ENCODE measurements around the gene HOXB8.

The HOXB8 gene

DNA sequence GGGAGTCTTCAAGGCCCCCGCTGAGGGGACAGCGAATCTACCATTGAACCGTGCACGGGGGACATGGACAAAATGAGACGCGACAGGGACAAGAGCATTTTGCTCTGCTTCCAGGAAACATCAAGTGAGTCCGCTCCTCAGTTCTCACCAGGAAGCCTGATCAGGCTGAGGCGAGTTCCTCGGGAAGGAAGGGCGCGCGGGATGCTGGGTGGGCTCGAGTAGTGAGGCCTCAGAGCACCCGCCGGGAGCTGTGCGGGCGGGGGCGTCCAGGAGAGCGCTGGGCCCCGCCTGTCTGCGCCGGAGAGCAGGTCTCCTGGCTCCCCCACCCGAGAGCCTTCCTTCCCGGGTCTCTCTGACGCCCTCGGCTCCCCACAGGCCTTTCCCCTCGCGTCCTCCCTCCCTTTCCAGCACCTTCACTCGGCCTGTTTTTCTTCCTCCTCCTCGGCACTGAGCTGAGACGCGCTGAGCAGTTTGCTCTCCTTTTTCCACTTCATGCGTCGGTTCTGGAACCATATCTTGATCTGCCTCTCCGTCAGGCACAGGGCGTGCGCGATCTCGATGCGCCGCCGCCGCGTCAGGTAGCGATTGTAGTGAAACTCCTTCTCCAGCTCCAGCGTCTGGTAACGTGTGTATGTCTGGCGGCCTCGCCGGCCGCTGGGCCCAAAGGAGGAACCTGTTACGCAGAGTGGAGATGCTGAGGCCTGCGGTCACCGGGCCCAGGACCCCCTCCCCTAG, 18.9 kb downstream of the HOXB8 start:
- no peak for FAIRE-seq

DNA sequence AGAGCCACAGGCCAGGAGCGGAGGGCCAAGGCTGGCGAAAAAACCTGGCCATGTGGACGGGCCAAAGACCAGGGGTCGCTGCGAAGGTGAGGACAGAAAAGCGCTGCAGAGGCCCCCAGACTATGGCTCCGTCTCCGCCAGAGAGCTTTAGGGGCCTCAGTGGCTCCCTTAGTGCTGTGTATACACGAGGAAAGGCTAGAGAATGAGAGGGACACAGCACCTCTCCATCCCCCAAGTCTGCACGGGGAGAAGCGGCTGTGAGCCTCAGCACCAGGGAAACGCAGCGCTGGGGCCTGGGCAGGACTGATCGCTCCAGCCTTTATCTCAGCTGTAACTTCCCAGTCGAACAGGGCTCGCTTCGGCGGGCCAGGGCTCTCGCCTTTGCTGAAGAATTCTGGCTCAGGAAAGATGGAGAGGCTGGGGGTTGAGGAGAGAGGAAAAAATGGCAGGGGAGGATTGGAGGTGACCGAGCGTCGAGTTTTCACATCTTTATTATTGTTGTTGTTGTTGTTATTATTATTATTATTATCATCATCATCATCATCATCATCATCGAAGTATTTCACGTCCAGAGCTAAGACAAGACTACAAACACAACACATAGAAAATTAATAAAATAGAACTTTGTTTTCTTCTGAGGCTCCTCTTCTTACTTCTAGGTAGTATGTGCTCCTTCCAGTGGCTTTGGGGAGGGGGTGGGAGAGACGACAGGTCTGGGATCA, 19.7 kb downstream of the HOXB8 start:
- FAIRE-seq = no peak

DNA sequence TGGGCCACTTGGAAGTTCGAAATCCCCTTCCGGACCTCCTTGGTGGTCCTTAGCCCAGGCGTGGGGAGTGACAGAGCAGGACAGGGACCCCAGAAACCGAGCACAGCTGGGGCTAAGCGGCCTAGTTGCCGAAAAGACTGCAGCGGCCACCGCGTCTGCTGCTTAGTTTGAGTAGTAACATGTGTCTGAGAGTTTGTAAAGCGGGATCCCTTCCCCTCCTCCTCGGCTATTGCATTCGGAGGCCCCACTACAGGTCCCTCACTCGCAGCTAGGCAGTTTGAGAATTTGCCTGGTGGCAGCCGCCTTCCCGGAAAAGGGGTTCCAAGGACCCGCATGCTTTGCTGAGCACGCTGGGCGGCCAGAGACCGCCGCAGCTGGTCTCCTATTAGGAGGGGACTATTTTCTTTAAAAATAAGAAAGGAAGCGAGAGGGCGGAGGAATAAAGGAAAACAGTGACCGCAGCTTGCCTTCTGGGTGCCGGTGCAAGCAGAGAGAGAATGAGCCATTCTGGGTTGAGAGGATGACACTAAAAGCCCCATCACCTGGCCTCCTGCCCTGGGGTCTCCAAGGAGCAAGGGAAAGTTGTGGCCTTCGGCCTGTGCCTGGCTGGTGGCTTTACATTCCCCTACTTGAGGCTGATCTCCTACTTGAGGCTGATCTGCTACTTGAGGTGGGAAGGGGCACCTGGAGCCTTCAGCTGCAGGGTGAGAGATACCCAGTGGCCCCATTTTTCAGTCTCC, 20.4 kb downstream of the HOXB8 start:
- no peak for FAIRE-seq

DNA sequence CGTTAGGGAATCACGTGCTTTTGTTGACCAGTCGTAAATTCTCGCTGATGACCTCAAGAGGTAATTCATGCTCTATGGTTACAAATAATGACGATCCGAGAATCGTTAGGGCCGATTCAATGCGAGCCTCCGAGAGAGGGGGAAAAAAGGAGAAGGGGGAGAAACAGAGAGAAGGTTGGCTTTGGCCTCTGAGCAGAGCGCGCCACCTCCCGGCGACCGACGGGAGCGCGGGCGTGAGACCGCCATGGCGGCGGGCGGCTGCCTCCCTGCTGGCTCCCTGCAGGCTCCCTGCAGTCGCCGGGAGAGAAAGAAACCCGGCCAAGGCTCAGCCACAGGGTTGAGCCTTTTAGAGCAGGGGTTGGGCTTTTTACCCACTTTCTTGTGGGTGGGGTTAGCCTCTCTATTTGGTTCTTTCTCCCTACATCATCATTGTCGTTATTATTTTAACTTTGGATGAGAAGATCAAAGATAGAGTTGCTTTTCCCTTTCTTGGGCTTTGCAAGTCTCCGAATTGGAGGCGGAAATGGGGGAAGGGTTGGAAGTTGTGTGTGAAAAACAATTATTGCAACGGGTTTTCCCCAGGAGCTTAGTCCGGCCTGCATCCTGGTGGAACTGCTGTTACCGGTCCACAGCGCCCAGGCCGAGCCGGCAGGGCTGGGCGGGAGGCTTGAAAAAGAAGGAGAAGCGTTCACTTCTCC, 21.1 kb downstream of the HOXB8 start:
- no peak for FAIRE-seq

DNA sequence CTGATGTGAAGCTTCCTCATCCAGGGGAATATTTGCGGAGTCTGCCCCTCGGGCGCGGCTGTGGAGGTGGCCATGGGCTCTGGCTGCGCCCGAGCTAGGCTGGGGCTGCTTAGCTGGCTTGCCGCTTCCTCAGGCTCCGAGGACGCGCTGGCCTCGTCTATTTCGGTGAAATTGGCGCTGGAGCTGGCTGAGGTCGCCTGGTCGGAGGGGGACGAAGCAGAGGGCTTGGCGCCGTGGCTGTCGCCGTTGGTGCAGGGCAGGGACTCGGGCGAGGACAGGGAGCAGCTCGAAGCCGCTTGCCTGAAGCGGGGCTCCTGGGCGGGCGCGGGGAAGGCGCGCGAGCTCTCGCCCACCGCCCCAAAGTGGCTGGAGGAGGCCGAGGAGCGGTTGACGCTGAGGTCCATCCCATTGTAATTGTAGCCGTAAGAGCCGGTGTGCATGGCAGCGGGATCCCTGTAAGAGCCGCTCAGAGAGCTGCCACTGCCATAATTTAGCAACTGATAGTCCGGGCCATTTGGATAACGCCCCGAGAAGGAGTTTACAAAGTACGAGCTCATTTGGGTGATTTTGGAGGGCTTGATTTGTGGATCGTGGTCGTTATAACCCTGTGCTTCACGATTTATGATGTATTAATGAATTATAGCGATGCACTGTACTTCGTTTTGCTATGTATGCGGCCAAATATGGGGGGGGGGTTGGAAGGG, 21.8 kb downstream of the HOXB8 start, which contains the start of gene HOXB5:
Gene HOXB5, minus strand, starts transcription at position 654 of the 704 bp plus-strand sequence. Its CDS starts 97 bp downstream, at position 557.
- no peak for FAIRE-seq

DNA sequence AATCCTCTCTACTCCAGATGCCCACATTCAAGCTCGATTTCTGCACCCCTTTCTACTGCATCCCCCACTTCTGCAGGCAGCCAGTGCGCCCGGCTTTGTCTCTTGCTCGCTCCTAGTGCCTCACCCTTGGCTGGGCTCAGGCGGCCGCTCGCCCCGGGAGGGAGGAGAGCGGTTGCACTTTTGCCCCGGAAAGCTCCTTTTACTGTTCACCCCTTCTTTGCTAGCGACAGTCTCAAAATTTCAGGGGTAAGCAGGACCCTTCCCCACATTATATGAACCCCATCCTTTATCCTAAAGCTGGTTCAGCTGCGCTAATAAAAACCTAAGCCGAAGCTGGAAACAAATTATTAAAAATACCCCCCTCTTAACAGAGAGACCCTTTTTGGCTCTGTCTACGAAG, 22.5 kb downstream of the HOXB8 start:
- FAIRE-seq = no peak

DNA sequence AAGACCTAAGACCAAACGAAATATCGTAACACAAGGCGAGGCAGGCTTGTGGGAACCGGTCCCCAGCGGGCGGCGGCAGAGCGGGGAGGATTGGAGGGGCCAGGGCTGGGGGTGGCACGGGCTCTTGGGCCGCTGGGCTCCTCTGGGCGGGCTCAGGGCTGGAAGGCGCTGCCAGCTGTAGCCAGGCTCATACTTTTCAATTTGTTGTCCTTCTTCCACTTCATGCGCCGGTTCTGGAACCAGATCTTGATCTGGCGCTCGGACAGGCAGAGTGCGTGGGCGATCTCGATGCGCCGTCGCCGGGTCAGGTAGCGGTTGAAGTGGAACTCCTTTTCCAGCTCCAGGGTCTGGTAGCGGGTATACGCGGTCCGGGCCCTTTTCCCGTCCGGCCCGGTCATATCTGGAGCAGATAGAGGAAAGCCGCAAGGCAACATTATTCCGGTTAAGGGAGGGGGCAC, 23.0 kb downstream of the HOXB8 start:
- FAIRE-seq = no peak

DNA sequence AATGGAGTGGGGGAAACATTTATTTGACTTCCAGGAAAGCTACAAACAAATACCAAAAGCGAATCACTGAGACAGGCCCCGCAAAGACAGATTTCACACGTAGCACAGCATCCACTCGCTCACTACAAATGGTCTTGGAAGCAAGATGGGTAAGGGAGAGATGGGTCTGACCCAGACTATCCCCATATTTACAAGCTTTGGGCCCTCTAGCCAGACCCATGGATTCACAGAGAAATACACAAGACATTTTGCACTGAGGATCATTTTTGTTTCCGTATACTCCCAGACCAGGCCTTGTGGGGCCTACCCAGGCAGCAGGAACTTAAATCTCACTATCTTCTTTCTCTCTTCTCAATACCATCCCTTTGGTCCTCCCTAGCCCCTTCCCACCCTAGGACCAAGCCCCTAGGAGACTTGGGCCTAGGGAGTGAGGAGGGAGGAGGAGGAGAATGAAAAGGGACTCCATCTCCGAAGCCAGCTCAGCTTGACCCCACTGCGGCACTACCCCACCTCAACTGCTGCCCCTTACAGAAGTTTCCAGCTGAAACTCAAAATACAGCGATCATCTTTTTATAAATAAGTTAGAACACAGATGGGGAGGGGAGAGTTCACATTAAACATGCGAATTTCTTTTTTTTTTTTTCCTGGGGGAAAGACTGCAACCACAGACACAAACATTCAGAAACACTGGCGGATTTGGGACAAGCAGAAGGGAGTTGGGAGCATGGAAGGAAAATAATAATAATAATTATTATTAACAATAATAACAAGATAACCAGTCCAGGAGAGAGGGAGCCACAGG, 23.6 kb downstream of the HOXB8 start:
- FAIRE-seq = no peak

DNA sequence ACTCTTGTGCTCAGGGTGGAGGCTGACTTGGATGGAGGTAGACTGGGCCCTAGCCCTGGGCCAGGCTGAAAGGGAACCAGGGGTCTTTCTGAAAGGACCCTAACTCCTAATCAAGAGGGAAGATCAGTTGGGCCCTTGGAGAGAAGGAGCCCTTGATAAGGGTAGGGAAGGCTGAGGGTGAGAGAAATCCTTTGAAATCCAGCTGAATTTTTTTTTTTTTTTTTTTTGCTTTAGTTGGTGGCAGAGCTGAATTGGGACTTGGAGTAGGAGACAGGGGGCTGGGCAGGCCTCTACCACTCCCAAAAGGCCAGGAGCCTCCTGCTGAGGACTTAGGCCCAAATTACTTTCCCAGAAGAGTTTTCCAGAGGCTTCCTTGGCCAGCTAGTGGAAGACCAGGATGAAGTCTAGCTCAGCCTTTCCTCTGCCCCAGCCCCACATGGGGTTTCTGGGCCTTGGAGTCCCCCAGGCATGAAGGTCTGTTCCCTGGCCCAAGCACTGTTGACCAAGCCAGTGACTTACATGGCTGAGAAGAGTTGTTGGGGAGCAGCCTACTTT, 24.4 kb downstream of the HOXB8 start:
- FAIRE-seq = no peak

DNA sequence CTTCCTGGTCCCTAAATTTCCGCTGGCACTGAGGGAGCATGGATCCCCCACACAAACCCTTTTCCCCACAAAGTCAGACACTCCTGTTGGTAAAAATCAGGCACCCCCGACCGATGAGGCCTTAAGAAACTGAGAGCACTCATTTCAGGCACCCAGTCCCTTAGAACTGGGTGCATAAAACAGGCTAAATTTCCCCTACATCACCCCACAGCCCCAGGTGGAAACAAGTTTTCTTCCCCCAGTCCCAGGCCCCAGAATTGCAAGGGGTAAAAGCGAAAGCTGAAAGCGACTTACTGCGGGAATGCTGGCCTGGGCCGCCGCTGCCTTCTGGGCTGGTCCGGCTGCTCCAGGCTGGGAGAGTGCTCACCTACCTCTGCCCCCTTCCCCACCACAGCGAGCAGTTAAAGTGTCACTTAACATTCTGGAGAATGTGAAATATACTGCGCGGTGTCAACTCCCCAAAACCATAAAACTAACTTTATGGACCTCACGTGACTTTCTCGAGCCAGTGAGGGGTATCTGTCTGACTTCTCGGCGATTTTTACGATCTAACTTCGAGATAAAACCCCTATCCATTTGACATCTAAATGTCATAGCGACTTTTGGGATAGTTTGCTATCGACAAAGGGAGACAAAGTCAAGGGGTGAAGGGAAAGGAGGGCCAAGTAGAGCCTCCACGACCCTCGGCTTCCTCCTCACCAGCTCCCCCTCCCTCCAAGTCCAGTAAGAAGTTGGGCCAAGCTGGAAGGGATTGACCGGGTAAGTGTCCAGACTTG, 25.1 kb downstream of the HOXB8 start, which contains the start of gene HOXB3:
Gene HOXB3, minus strand, starts transcription at position 411 of the 776 bp plus-strand sequence. CDS start 37,767 bp downstream, outside the sequence.
- FAIRE-seq = no peak

DNA sequence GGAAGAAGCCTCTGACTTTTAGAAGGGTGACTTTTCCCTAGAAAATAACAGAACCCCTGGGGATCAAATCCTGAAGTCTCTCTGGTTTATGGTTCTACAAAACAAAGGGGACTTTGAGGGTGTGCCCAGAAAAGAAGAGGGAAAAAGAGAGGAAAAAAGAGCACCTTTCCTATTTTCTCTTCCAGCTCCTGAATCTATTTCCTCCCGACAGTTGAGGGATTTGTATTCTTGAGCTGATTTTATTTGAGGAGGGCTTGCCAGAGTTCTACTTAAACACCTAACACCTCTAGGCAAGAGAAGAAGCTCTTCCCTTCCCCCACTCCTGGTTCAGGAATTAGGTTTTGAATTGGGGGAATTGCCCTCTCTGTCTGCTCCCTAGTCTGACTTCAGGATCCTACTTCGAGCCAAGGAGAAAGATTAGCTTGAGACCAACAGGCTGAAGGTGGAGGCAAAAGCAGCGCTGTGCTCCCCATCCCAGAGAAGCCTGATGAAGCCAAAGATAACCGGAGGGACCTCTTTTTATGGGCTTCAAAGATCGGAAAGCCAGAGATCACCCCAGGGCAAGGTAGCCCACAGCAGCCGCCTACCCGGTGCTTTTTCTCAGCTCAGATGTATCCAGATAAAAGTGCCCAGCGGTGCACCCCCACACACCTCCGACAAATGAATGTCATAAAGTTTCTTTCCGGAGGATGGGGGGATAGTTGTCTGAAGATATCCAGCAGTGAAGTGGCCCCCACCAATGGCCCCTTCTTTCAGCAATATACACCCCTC, 25.8 kb downstream of the HOXB8 start:
- FAIRE-seq = no peak

DNA sequence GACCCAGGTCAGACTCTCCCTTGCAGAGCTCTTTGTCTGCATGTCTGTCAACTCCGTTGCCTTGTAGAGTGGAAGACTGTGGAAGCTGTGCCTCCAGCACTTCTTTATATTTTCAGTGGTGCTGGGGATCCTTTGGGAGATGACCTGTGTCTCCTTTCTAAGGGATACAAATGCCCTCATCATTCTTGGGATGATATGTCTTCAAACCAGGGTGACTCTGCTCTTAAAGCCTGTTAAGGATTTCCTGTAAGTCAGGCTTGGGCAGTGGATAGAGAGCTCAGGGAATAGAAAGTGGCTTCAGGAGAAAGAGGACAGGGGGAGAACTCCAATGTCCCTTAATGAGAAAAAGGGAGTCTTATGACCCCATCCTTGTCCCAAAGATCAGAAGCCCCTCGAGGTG, 26.6 kb downstream of the HOXB8 start:
- FAIRE-seq = no peak

DNA sequence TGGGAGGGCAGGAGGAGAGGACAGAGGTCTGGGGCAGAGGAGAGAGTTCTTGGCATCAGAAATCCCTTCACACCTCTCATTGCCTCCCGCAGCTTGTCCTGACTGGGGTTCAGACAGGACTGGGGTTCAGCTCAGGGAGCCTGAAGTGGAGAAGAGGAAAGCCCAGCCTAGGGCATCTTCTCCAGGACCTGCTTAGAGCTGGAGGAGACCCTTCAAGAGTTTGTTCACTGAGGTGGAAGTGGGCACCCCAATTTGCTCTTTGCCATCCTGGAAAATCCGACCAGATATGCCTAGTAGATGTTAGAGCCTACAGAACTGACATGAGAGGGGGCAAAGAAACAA, 27.0 kb downstream of the HOXB8 start:
- FAIRE-seq = no peak

DNA sequence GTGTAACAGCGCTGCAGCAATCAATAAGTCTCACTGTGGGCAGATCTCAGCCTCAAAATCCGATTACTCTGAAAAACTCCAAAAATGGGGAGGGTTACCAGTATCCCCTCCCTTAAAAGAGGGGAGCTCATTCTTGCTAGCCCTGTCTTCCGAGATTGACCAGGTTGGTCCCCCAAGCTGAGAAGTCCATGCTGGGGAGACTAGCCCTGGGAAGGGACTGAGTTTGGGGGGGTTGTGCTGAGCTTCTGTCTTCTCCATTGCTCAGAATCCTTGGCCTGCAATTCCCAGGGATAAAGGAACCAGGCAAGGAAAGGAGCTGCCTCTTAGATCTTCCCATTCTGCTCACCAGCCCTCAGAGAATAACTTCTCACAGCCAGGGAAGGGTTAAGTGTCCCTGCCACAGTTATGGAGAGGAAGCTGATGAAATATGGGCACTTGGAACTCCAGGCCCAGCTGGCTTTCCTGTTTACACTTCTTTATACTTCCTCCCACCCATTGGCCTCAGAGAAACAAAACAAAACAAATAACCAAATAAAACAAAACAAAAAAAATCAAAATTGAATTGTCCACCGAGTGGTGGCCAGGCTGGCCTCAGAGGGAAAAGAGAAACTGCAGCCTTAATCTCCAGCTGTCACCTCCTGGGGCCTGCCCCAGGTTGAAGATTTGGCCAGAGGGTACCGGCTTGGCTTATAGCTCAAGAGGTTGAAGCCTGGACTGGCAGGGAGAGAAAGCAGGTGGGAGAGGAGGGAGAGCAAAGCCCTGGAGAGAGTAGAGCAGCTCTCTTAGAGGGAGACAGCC, 27.6 kb downstream of the HOXB8 start:
- no peak for FAIRE-seq

DNA sequence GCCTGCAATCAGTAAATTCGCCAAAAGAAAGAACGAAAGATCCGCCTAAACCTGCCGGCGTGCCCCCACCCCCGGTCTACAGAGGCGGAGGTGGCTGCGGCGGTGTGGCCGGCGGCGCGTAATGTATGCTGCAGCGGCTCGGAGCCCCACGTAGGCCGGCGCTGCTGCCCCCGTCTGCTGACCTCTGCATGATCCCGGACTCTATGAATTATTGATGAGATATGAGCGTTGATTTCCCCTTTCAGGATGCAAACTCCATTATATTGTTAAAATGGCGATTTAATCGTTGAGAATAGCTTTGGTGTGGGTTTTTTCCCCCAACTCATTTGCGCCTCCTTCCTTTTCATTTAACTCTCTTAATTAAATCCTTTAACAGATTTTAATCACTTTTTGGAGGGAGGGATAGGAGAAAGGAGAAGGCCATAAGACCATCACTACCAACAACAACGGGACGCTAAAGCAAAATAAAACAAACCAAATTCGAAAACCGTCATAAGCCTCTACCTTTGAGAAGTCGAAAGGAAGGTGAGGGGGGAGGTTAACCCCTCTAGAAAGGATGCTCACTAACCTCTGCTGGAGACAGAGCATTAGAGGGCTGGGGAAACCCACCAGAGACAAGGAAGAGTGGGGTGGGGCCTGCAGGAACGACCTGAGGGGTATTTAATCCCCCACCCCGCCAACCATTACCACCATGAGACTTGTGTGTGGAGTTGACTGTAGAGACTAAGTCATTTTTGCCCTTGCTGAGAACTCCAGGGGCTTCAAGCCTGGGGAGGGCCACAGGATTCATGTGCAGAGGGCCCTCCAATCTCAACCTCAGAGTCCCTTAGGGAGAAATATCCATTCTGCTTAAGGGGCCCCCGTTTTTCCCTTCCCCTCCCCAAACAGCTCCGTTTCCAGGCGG, 28.5 kb downstream of the HOXB8 start:
- FAIRE-seq = no peak

DNA sequence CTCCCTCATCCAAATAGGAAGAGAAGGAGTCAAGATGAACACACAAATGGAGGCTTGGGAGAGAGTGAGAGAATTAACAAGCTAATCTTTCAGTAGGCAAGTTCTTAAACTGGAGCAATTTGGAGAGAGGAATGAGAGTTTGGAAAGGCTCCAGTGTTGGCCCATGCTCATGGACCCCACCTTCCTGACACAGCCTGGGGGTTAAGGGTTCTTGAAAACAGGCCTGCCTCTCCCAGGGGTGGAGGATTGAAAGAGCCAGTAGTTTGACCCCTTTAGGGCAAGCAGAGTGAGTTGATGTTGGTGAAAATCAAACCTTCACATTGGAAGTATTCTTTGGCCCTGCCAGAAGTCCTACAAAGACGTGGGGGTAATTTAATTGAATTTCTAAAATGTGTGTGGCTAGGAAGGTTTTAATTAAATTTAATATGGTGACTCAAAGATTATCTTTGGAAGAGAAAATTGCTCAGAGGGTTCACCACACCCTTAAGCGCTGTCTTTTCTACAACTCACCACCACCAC, 30.8 kb downstream of the HOXB8 start:
- FAIRE-seq = no peak

DNA sequence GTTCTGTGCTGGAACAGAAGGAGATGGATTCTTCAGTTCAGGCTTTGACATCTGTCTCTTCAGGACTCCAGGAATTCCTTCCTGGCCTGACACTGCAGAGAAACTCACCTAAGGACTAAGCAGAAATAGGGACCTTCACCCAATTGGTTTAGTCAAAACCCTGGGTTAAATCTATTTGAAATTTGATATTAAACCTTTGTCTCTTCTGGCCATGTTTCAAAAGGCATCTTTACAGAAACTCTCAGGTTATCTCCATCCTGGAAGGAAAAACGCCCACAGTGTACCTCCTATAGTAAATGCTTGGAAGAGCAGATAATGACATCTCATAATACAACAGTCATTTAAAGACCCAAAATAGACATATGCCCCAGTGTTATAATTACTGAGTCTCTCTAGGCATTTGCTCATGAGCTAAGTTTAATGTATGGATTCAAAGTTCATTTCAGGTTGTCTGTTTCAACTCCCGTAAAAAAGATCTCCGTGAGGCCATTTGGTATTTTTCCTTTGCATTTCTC, 31.3 kb downstream of the HOXB8 start:
- FAIRE-seq = no peak
